Naive B cell (primary cell): ENCODE results near the gene STARD10. TPM values are rescaled to one million over a fixed set of nuclear protein-coding genes. Genes with fewer than 3 reads are reported as not detected.

Source experiments
- ATAC-seq, 2 donors: fragments of 150-1000 bp; cut with Tn5 transposase; 2 replicates each; pipeline ENCODE4 v1.10.0; 2021; ENCODE audit warnings: low read depth in 2 of 2, mild to moderate bottlenecking in 2 of 2, moderate library complexity in 2 of 2
- DNase-seq: peaks from one replicate; pipeline ENCODE4 v3.0.0; 2022
- H3K27ac Mint-ChIP-seq, 6 donors: one replicate each; pipeline ENCODE4 v1.8.0; 2020 to 2022; ENCODE audit warnings: mild to moderate bottlenecking in 6 of 6, mixed read lengths in 6 of 6, moderate library complexity in 5 of 6, inconsistent platforms in 2 of 6
- H3K27me3 Mint-ChIP-seq, 3 donors: one replicate each; pipeline ENCODE4 v1.8.0; 2021 to 2022; ENCODE audit warnings: mixed read lengths in 3 of 3, mild to moderate bottlenecking in 1 of 3
- H3K36me3 Mint-ChIP-seq, 2 donors: one replicate each; pipeline ENCODE4 v1.8.0; 2020 to 2022; ENCODE audit warnings: mixed read lengths in 2 of 2, inconsistent platforms in 1 of 2, mild to moderate bottlenecking in 1 of 2
- H3K4me1 Mint-ChIP-seq, 3 donors: one replicate each; pipeline ENCODE4 v1.8.0; 2020 to 2022; ENCODE audit warnings: mixed read lengths in 3 of 3, inconsistent platforms in 1 of 3, mild to moderate bottlenecking in 1 of 3, moderate library complexity in 1 of 3
- H3K4me3 Mint-ChIP-seq, 8 donors: one replicate each; pipeline ENCODE4 v1.8.0; 2020 to 2022; ENCODE audit warnings: mild to moderate bottlenecking in 8 of 8, mixed read lengths in 8 of 8, moderate library complexity in 8 of 8, inconsistent platforms in 2 of 8
- H3K9me3 Mint-ChIP-seq, 7 donors: one replicate each; pipeline ENCODE4 v1.8.0; 2020 to 2022; ENCODE audit warnings: mixed read lengths in 7 of 7, mild to moderate bottlenecking in 5 of 7, inconsistent platforms in 2 of 7, moderate library complexity in 1 of 7
- polyA plus RNA-seq, 6 donors: library from polyadenylated mRNA; unstranded; fragments of 300-500 nt; fragmentation: Illumina TruSeq; gene quantifications; one replicate each; pipeline ENCODE4 v1.2.3, GENCODE V29; 2021; ENCODE audit warnings: low read depth in 6 of 6

STARD10 gene
- polyA plus RNA-seq, 6 donors from 2014 or later = 24.3 to 39.2 (median 30.7) TPM

DNA sequence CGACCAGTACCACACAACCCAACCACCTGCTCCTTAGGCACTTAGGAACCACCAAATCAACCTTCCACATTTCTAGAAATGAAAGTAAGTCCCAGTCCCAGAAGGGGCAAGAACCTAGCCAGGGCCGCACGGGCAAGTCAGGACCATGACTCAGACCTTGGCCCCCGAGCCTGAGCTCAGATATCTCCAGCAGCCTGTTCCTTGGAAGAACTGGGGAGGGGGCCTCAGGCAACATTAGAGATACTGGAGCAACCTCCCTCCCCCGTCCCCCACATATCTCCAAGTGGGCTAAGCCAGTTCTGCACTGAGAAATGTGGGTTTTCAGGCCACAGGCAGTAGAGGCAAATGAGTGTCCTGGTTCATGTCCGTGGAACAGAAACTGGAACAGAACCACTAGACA lies 49.4 kb downstream of the STARD10 start:
- ATAC-seq (peak in 1 of 2 donors; percentile 5), DNase-seq (no peak)
- Mint-ChIP-seq H3K27ac (peak overlapping the region; percentile 81 to 100 (median 98)), H3K27me3 (no peaks in the 10 kb centered on the region), H3K9me3 (no peaks in the 10 kb centered on the region), H3K4me1 (peaks cover 61 to 96% (median 86%) of the 10 kb centered on the region in 3 donors), H3K36me3 (no peaks in the 10 kb centered on the region), H3K4me3 (peak overlapping the region; percentile 20 to 86 (median 74))

DNA sequence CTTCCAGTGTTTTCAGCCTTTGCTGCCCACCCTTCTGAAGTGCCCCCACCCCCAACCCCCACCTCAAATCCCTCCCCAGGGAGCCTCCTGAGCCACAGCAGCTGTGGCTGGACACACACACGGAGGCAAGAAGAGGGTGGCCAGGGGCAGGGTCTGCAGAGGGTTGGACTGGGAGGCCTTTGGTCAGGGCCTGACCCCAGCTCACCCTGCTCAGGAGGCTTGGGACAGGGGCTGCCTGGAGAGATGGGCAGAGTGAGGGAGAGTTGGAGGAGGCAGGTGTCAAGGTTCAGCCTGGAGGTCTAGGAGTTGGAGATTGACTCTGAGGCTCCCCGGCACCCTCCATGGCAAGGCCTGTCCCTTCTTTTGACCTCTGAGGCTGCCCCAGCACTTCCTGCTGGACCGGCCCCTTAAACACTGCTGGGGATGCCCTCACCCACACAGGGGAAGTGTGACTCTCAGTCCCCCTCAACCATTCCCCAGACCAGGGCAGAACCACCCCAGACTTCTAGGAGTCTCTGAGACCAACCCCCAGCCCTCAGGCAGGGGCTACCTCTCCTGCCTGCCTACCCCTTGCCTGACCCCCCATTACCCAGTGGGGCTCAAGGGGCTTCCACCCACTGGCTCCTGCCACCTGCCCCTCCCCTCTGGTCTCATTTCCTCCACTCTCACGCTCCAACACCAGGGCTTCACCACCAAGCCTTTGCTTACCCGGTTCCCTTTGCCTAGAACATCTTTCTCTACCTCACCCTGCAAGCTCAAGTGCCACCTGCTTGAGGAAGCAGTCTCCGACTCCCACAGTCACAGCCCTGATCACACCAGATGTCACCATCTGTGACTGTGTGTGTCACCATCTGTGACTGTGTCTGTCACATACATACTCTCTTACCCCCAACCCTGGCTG lies 50.3 kb downstream of the STARD10 start:
- peak; percentile 81 for DNase-seq
- no peaks in the 10 kb centered on the region for H3K27me3 Mint-ChIP-seq
- H3K4me3 Mint-ChIP-seq = peak overlapping the region; percentile 20 to 86 (median 76)

DNA sequence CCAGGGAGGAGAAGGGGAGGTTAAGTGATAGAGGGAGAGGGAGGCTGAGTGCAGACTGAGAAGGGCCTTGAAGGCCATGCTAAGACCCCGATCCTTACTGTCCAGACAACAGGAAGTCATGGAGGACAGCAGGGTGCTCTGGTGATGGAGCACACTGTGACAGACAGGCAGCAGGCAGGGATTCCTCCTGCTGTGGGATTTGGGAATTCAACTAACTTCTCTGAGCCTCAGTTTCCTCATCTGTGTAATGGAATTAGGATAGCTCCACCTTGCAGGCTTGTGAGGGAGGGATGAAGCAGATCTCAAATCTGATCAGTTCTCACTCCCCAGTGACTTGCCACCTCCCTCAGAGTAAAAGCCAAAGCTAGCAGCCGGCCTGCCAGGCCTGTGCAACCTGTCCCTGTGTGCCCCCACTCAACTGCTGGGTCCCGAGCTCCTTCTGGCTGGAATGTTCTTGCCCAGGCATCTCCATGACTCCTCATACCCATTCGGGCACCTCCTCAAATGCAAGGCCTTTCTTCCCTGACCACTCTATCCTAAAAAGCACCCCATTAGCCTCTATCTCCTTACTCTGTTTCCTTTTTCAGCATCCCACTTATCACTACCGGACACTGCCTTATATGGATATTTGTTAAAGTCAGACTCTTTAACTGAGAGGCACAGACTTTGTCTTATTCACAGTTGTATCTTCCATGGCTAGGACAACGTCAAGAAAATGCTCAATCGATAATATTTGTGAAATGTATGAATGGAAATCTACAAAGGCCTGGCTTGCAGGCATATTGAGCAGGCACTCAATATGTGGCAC lies 51.1 kb downstream of the STARD10 start:
- Mint-ChIP-seq H3K27me3 (no peaks in the 10 kb centered on the region), H3K36me3 (no peaks in the 10 kb centered on the region), H3K27ac (peak overlapping the region; percentile 96 to 100 (median 99)), H3K4me3 (peak overlapping the region in 7 of 8 donors; percentile 17 to 95 (median 74)), H3K9me3 (no peaks in the 10 kb centered on the region), H3K4me1 (peaks cover 65 to 96% (median 86%) of the 10 kb centered on the region in 3 donors)
- no peak for DNase-seq
- no peak for ATAC-seq

More for the DNA sequence above, 50.3 kb downstream of the STARD10 start:
- peak; percentile 92 to 93 for ATAC-seq
- Mint-ChIP-seq H3K36me3 (no peaks in the 10 kb centered on the region), H3K27ac (peak overlapping the region; percentile 81 to 100 (median 99)), H3K9me3 (no peaks in the 10 kb centered on the region), H3K4me1 (peaks cover 62 to 96% (median 86%) of the 10 kb centered on the region in 3 donors)

DNA sequence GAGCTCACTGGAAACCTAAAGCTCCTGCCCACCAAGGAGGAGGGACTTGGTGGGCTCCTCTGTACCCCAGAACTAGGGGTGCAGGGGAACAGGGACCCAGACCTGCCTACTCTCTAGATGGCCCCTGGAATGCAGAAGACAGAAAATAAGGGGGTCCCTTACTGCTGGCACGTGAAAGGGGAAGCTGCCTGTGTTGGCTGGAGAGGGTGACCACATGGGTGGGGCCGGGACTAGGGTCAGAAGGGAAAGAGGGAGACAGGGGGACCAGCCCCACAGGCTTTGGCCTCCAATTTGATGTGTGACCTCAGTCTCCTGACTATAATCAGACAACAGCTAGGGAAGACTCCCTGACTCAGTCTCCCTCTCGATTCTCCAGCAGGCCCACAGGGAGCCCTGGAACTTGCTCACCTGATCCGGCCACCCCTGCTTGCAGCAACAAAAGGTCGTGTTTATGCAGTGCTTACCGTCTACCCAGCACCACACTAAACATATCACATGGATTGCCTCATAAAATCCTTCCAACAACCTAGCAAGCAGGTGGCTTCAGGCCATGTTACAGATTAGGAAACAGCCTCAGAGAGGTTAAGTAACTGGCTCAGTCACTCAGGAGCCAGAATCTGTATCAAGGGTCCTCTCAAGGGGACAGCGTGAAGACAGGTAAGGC lies 51.9 kb downstream of the STARD10 start:
- DNase-seq (no peak), ATAC-seq (no peak)
- H3K4me1 Mint-ChIP-seq = peaks cover 72 to 96% (median 86%) of the 10 kb centered on the region in 3 donors
- H3K36me3 Mint-ChIP-seq = no peaks in the 10 kb centered on the region
- H3K9me3 Mint-ChIP-seq = no peaks in the 10 kb centered on the region
- H3K27me3 Mint-ChIP-seq = no peaks in the 10 kb centered on the region
- H3K27ac Mint-ChIP-seq = peak overlapping the region; percentile 96 to 100 (median 99)
- H3K4me3 Mint-ChIP-seq = peak overlapping the region in 6 of 8 donors; percentile 32 to 95 (median 83)

DNA sequence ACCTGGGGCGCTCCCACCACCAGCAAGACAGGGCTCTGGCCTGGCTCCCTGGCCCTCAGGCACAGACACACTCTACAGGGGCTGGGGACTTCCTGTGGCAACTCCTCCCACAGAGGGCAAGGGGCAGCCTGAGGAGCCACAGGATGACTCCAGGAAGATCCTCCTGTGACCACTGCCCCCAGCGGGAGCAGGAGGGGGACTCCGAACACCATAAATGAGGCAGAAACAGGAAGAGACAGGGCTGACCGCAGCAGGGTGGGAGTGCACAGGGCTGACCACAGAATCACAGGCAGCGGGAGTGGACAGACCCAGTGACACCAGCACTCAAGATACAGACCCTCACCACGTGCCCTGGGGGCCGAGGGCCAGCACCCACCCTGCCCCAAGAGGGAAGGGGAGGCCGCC lies 52.4 kb downstream of the STARD10 start:
- H3K9me3 Mint-ChIP-seq = no peaks in the 10 kb centered on the region
- H3K27me3 Mint-ChIP-seq = no peaks in the 10 kb centered on the region
- peak overlapping the region; percentile 96 to 100 (median 100) for H3K27ac Mint-ChIP-seq
- peak overlapping the region; percentile 74 to 95 (median 85) for H3K4me3 Mint-ChIP-seq
- H3K4me1 Mint-ChIP-seq = peaks cover 77 to 99% (median 90%) of the 10 kb centered on the region in 3 donors
- no peaks in the 10 kb centered on the region for H3K36me3 Mint-ChIP-seq
- ATAC-seq (no peak), DNase-seq (no peak)

DNA sequence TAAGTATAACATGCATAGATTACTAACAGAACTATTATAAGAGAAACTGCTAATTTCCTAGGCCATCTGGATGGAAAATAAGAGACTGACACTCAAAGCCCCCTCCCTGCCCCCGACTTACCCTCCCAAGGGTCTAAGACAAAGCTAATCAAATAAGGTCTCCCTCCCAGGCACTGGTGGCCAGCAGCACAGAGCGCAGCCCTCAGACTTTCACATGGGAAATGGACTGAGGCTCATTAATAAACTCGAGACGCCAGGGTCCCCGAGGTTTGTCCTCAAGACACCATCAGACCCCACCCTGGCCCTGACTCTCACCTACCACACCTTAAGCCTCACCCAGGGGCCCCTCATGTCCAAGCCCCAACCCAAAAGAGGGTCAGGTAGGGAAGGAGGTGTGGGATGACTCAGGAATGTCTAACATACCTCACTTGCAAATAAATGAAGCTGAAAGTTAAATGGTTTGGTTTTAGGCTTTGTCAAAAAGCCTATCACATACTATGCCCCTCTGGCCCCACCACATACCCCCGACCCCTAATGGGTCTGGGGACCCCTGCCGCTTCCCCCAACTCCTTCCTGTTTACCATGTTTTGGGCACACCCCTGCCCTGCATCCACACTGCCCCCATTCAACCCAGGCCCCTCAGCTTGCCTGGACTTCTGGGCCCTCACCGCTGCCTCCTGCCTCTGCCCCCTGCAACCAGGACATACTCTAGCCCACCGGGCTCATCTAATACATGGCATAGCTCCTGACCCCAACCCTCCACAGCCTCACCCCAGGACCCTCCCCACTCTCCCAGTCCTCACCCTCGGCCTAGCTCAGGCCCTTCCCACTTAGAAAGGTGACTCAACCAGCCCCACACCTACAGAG lies 53.1 kb downstream of the STARD10 start:
- Mint-ChIP-seq H3K36me3 (no peaks in the 10 kb centered on the region), H3K27ac (peak overlapping the region; percentile 96 to 100 (median 100)), H3K4me3 (peak overlapping the region; percentile 74 to 95 (median 85)), H3K9me3 (no peaks in the 10 kb centered on the region), H3K27me3 (no peaks in the 10 kb centered on the region), H3K4me1 (peaks cover 80 to 99% (median 89%) of the 10 kb centered on the region in 3 donors)
- ATAC-seq (no peak), DNase-seq (no peak)

DNA sequence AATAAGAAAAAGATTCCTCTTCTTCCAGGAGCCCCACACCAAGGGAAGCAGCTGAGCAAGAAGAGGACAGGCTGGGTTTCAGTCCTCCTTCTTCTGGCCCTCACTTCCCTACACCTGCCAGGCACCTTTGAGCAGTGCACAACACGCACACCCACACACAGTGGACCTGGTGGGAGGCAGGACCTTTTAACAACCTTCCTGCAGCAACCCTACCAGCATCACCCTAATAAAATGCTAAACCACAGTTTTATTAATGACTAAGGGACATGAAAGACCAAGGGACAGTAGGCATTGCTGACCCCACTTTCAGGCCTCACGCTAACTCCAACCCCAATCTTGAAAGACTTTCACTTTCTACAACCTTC lies 53.8 kb downstream of the STARD10 start:
- H3K4me1 Mint-ChIP-seq = peaks cover 80 to 95% (median 89%) of the 10 kb centered on the region in 3 donors

DNA sequence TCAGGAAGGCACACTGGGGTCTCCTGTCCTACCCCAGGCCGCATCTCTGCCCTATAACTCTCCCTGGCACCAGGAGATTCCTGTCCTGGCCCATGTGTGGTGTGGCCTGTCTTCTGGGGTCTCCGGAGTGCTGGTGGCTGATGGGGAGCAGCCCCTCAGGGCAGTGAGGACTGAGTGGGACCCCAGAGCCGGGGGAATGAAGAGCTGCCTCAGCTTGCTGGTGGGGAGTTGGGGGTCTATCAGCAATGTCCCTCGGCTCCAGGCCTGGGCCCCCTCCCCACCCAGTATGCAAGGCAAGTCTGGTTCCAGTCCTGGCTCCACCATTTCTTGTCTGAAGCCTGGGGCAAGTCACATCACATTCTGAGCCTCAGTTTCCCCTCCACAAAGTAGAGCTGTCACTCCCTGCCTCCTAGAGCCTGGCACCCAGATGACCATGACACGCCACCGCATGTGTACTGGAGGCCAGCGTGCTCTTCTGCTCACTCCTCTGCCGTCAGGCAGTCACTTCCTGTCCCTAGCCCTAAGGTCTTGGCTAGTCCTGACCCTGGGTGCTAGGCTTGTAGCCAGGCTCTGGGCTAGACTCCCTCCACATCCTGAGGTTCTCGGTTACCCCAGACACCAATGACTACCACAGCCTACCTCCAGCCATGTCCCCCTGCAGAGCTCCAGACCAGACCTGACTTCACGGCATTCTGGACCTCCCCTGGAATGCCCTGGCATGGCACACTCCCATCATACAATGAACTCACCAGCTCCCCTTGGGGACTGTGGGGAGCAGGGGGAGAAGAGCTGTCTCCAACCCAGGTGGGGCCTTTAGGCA lies 54.4 kb downstream of the STARD10 start:
- ATAC-seq (no peak), DNase-seq (no peak)
- H3K27me3 Mint-ChIP-seq = no peaks in the 10 kb centered on the region
- peak overlapping the region; percentile 65 to 95 (median 92) for H3K4me3 Mint-ChIP-seq
- H3K9me3 Mint-ChIP-seq = no peaks in the 10 kb centered on the region
- peak overlapping the region; percentile 99 to 100 (median 100) for H3K27ac Mint-ChIP-seq
- peaks cover 76 to 94% (median 86%) of the 10 kb centered on the region in 3 donors for H3K4me1 Mint-ChIP-seq
- no peaks in the 10 kb centered on the region for H3K36me3 Mint-ChIP-seq

More for the DNA sequence above, 53.8 kb downstream of the STARD10 start:
- no peaks in the 10 kb centered on the region for H3K36me3 Mint-ChIP-seq
- H3K4me3 Mint-ChIP-seq = peak overlapping the region; percentile 65 to 95 (median 88)
- DNase-seq (no peak), ATAC-seq (no peak)
- H3K9me3 Mint-ChIP-seq = no peaks in the 10 kb centered on the region
- no peaks in the 10 kb centered on the region for H3K27me3 Mint-ChIP-seq
- peak overlapping the region; percentile 99 to 100 (median 100) for H3K27ac Mint-ChIP-seq

DNA sequence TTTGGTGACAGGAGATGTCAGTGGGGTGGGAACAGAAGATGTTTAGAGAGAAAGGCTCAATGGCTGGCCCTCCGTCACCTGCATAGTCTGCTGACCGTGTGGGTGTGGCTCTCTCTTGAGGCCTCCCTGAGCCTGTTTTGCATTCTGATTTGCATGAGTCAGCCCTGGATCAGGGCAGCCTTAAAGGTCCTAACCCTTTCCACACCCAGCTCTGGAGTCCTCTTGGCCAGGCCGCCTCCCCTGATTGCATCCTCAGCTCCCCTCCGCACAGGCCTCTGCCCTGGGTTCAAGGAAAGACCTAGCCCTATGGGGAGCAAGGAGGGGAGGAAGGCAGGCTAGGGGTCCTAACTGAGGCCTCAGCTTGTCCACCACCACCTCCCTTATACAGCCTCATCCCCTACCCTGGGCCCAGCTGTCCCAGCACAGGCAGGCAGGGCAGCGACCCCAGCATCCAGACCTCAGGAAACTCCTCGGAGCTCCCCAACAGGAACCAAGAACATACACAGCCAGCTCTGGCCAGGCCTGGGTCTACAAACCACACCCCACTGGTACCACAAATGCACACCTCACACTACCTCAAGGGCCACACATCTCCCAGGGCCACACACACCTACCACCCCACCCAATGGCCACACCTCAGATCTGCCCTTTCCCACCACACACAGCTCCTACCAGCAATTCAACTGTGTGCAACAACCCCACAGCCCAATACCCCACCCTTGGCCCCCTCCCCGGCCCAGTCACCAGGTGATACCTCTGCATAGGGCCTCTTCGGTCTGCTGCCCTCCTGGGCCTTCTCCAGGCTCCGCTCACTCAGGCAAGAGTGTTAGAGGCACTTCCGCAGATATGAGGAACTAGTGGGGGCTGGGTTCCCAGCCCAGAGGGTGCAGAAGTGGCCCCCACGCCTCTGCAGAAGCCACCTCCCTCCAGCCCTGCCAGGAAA lies 55.4 kb downstream of the STARD10 start:
- Mint-ChIP-seq H3K36me3 (no peaks in the 10 kb centered on the region), H3K4me3 (peak overlapping the region; percentile 65 to 95 (median 92)), H3K4me1 (peaks cover 69 to 91% (median 85%) of the 10 kb centered on the region in 3 donors), H3K27ac (peak overlapping the region; percentile 99 to 100 (median 100)), H3K9me3 (no peaks in the 10 kb centered on the region), H3K27me3 (no peaks in the 10 kb centered on the region)
- peak; percentile 90 for DNase-seq
- peak; percentile 65 to 66 for ATAC-seq

DNA sequence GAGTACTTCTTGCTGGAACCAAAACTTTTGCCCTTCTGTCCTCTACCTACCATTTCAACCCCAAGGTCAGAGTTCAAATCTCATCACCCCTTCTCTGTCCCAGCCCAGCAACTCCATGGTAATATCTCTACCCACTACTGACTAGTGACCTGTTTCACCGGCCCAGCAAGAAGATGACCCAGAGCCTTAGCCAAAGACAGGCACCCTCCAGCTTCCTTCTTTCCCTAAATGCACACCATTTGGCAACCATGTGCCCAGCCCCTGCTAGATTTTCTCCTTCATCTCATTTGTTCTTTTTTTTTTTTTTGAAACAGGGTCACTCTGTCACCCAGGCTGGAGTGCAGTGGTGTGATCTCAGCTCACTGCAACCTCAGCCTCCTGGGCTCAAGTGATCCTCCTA lies 56.5 kb downstream of the STARD10 start:
- H3K4me1 Mint-ChIP-seq = peaks cover 71 to 91% (median 85%) of the 10 kb centered on the region in 3 donors
- DNase-seq = no peak
- H3K9me3 Mint-ChIP-seq = no peaks in the 10 kb centered on the region
- ATAC-seq = no peak
- H3K36me3 Mint-ChIP-seq = peaks cover 0 to 5% of the 10 kb centered on the region in 2 donors
- peak overlapping the region; percentile 99 to 100 (median 100) for H3K27ac Mint-ChIP-seq
- H3K4me3 Mint-ChIP-seq = peak overlapping the region; percentile 65 to 95 (median 92)
- H3K27me3 Mint-ChIP-seq = no peaks in the 10 kb centered on the region
